Heart left ventricle (tissue), 16 donors: ENCODE measurements around the gene SLC7A10. TPM values are rescaled to one million over a fixed set of nuclear protein-coding genes. Genes with fewer than 3 reads are reported as not detected.

Experiments
- ATAC-seq, 4 donors: fragments of 200-7000 bp; cut with Tn5 transposase; one replicate each; pipeline ENCODE4 v1.9.1; 2020 to 2022; ENCODE audit warnings: moderate library complexity in 4 of 4, mild to moderate bottlenecking in 3 of 4, moderate number of reproducible peaks in 1 of 4
- DNase-seq, 5 donors: peaks; one replicate each; pipeline ENCODE4 v3.0.0-alpha.2; 2020
- H3K27ac ChIP-seq, 12 donors: fragments of 200-600 bp; sonication (generic) in 4 of 12; one replicate each; pipeline versions ENCODE4 v1.5.0 to v1.8.0; 2016 to 2022; ENCODE audit warnings: mild to moderate bottlenecking in 2 of 12
- H3K27me3 ChIP-seq, 9 donors: fragments of 200-600 bp; sonication (generic) in 2 of 9; one replicate each; pipeline versions ENCODE4 v1.5.1 to v1.8.0; 2016 to 2022; ENCODE audit warnings: mild to moderate bottlenecking in 3 of 9
- H3K36me3 ChIP-seq, 9 donors: fragments of 200-600 bp; sonication (generic) in 2 of 9; one replicate each; pipeline versions ENCODE4 v1.5.0 to v1.8.0; 2018 to 2022; ENCODE audit warnings: mild to moderate bottlenecking in 2 of 9
- H3K4me1 ChIP-seq, 12 donors: fragments of 200-600 bp; sonication (generic) in 4 of 12; one replicate each; pipeline versions ENCODE4 v1.5.0 to v1.8.0; 2016 to 2022; ENCODE audit warnings: mild to moderate bottlenecking in 3 of 12
- H3K4me3 ChIP-seq, 12 donors: fragments of 200-600 bp; sonication (generic) in 4 of 12; one replicate each; pipeline versions ENCODE4 v1.5.0 to v1.8.0; 2017 to 2022; ENCODE audit warnings: mild to moderate bottlenecking in 9 of 12, moderate library complexity in 4 of 12
- H3K9me3 ChIP-seq, 12 donors: fragments of 200-600 bp; sonication (generic) in 4 of 12; one replicate each; pipeline versions ENCODE4 v1.5.0 to v1.8.0; 2016 to 2022; ENCODE audit warnings: mild to moderate bottlenecking in 1 of 12
- CTCF ChIP-seq, 12 donors: fragments of 200-600 bp; sonication (generic) in 4 of 12; IDR thresholded peaks; one replicate each; pipeline versions ENCODE4 v1.5.0 to v1.8.0; 2018 to 2022; ENCODE audit warnings: antibody characterized with exemption in 12 of 12, mild to moderate bottlenecking in 5 of 12
- POLR2A ChIP-seq, 2 donors: fragments of 450-650 bp; IDR thresholded peaks; one replicate each; pipeline ENCODE4 v1.6.1; 2017; ENCODE audit warnings: antibody characterized with exemption in 2 of 2, mild to moderate bottlenecking in 2 of 2, moderate library complexity in 2 of 2
- WGBS, 4 donors: extraction: QIAGEN DNeasy Blood & Tissue Kit in 2 of 4; methylation state at CpG; one replicate each; pipeline versions ENCODE4 v1.1.5 to v1.1.7; 2013 to 2018; 5-methylcytosine and 5-hydroxymethylcytosine counted together
- intact Hi-C, 10 donors: fragments of 100-400 bp; cut with DNase I; formaldehyde crosslinking; loops; one replicate each; pipeline versions ENCODE4 v1.11.1 to v1.14.2; 2022
- polyA plus RNA-seq, 2 donors: library from polyadenylated mRNA; stranded (reverse); fragments of 200-250 nt; gene quantifications; one replicate each; pipeline ENCODE4 v1.2.3, GENCODE V29; 2013
- total RNA-seq, 9 donors: library from RNA; depleted of rRNA in 2 of 9; stranded (reverse); fragments of >200 nt in 2 of 9; fragmentation: NEBNext Ultra II Directional in 3 of 9; extraction: Animal tissue kit (Norgen Biotek cat#: 25700) in 3 of 9; gene quantifications; one replicate each; pipeline versions ENCODE4 v1.1.0 to v1.2.4, GENCODE V29; 2016 to 2023
- donor health status: ischemic (EF 13 %, LVEDD 7.1; RV severe dilation, severe dysfunction).
- donor health status: healthy with polysubstance abuse.
- donor health status: DM: no; HTN: yes; CAD: no.
- donor health status: DM: no; HTN: no; CAD: no.
- donor health status: ischemic (EF 25% LVEDD 6.9; RV normal size, moderate dysfunction).
- donor health status: ischemic (EF 25% LVEDD 5.7; RV mildly dilated, moderate dysfunction).
- donor health status: healthy.
- donor health status: DM: yes; HTN: yes; CAD: no.
- donor health status: ischemic (EF 35%, LVEDD 5.7; RV mildly dilated, moderate dysfunction).
- donor health status: nonischemic (EF 11% LVEDD 7.7; RV severe dilation, severe dysfunction).
- donor health status: DM: yes; HTN: yes; CAD: no.
- donor health status: PGD.
- donor health status: ischemic (EF 29% LVEDD 5.4; RV normal size, mild dysfunction).
- donor health status: nonischemic (EF 23%, LVEDD 6.1; RV moderate dilation, normal function).

SLC7A10 gene
- total and polyA plus RNA-seq, 11 donors, result 0.11 to 2.3 (median 0.34) TPM; not detected in 5

- H3K4me3 ChIP-seq, result peak overlapping the region in 1 of 12 donors; percentile 10
- no peaks in the 10 kb centered on the region for H3K36me3 ChIP-seq
- no peak for TF ChIP-seq CTCF (IDR thresholded peaks at IDR 0.05)
- no peak for TF ChIP-seq POLR2A (IDR thresholded peaks at IDR 0.05)
- no peaks in the 10 kb centered on the region for H3K27me3 ChIP-seq
- WGBS, 4 donors, result 48 to 73% (median 61%) methylated on average over 8 to 14 of the region's 14 CpGs
- intact Hi-C loops, result no loop called here
- DNase-seq (no peak), ATAC-seq (peak in 3 of 4 donors; percentile 41 to 55 (median 45))
- H3K9me3 ChIP-seq, result peaks cover 0 to 15% (median 0%) of the 10 kb centered on the region in 12 donors
- H3K4me1 ChIP-seq, result peaks cover 0 to 24% (median 0%) of the 10 kb centered on the region in 12 donors
- H3K27ac ChIP-seq, result peak overlapping the region in 2 of 12 donors; percentile 14 to 80
These were observed 36.0 kb upstream of the SLC7A10 start for GRCh38 chr19:33261511-33262189.

GRCh38 chr19:33260628-33261418 is 35.2 kb upstream of the SLC7A10 start:
- peak in 3 of 4 donors; percentile 50 to 81 (median 67) for ATAC-seq
- TF ChIP-seq CTCF (IDR thresholded peaks at IDR 0.05) (no peak), POLR2A (IDR thresholded peaks at IDR 0.05) (no peak)
- H3K4me1 ChIP-seq, result peaks cover 0 to 24% (median 0%) of the 10 kb centered on the region in 12 donors
- intact Hi-C loops, result no loop called here
- peak overlapping the region in 2 of 12 donors; percentile 14 to 80 for H3K27ac ChIP-seq
- peaks cover 0 to 15% (median 0%) of the 10 kb centered on the region in 12 donors for H3K9me3 ChIP-seq
- peak overlapping the region in 1 of 12 donors; percentile 10 for H3K4me3 ChIP-seq
- H3K36me3 ChIP-seq, result no peaks in the 10 kb centered on the region
- peak in 4 of 5 donors; percentile 46 to 66 (median 52) for DNase-seq
- WGBS, 4 donors, result 51 to 70% (median 58%) methylated on average over 15 to 24 of the region's 24 CpGs
- H3K27me3 ChIP-seq, result no peaks in the 10 kb centered on the region

GRCh38 chr19:33259539-33259938 is 33.9 kb upstream of the SLC7A10 start:
- intact Hi-C loops, result no loop called here
- H3K4me3 ChIP-seq, result no peak overlapping the region
- peak overlapping the region in 1 of 12 donors; percentile 80 for H3K27ac ChIP-seq
- peaks cover 0 to 15% (median 0%) of the 10 kb centered on the region in 12 donors for H3K9me3 ChIP-seq
- H3K27me3 ChIP-seq, result peaks cover 0 to 2% (median 0%) of the 10 kb centered on the region in 9 donors
- peak in 1 of 4 donors; percentile 51 for ATAC-seq
- no peak for TF ChIP-seq CTCF (IDR thresholded peaks at IDR 0.05)
- no peak for TF ChIP-seq POLR2A (IDR thresholded peaks at IDR 0.05)
- DNase-seq, result no peak
- WGBS, 4 donors, result 72 to 85% (median 75%) methylated on average over 6 of the region's 6 CpGs
- peaks cover 0 to 24% (median 0%) of the 10 kb centered on the region in 12 donors for H3K4me1 ChIP-seq
- no peaks in the 10 kb centered on the region for H3K36me3 ChIP-seq

GRCh38 chr19:33257828-33258227 is 32.2 kb upstream of the SLC7A10 start:
- DNase-seq (no peak), ATAC-seq (no peak)
- peaks cover 0 to 15% (median 0%) of the 10 kb centered on the region in 12 donors for H3K9me3 ChIP-seq
- peaks cover 0 to 24% (median 0%) of the 10 kb centered on the region in 12 donors for H3K4me1 ChIP-seq
- intact Hi-C loops, result no loop called here
- H3K36me3 ChIP-seq, result no peaks in the 10 kb centered on the region
- no peak for TF ChIP-seq CTCF (IDR thresholded peaks at IDR 0.05)
- TF ChIP-seq POLR2A (IDR thresholded peaks at IDR 0.05), result no peak
- peaks cover 0 to 19% (median 3%) of the 10 kb centered on the region in 9 donors for H3K27me3 ChIP-seq
- no peak overlapping the region for H3K4me3 ChIP-seq
- no peak overlapping the region for H3K27ac ChIP-seq
- WGBS, 4 donors, result 94 to 97% (median 95%) methylated on average over 2 of the region's 2 CpGs
